ENCODE measurements around the gene CAMTA1. TPM values are rescaled to one million over a fixed set of nuclear protein-coding genes. Genes with fewer than 3 reads are reported as not detected.

CAMTA1 gene
- total and polyA plus RNA-seq, 12 donors, result 123 to 265 (median 142) TPM

- H3K27ac ChIP-seq, result peak overlapping the region in 8 of 10 donors; percentile 34 to 81 (median 71)
- intact Hi-C loops (cut with DNase I), result loop anchor here in 4 of 10 donors (5.0 to 10.0 kb wide), 3 partner anchors 75 to 255 kb away; no protein-coding TSS in a partner anchor
- WGBS, 2 donors, result 35 to 56% methylated on average over 8 of the region's 8 CpGs
- H3K4me1 ChIP-seq, result peaks cover 0 to 30% (median 6%) of the 10 kb centered on the region in 9 donors
- no peaks in the 10 kb centered on the region for H3K27me3 ChIP-seq
- ATAC-seq (peak; percentile 41 to 90 (median 79)), DNase-seq (peak; percentile 43 to 67)
- TF ChIP-seq CTCF (IDR thresholded peaks at IDR 0.05), result no peak
- H3K36me3 ChIP-seq, result no peaks in the 10 kb centered on the region
- no peaks in the 10 kb centered on the region for H3K9me3 ChIP-seq
- H3K4me3 ChIP-seq, result no peak overlapping the region
These were observed 584.6 kb downstream of the CAMTA1 start for GRCh38 chr1:7369866-7370265.

- no peak overlapping the region for H3K27ac ChIP-seq
- no peak for ATAC-seq
- no peaks in the 10 kb centered on the region for H3K9me3 ChIP-seq
- no peak for DNase-seq
- WGBS, 2 donors, result 84 to 87% methylated on average over 6 of the region's 6 CpGs
- no peaks in the 10 kb centered on the region for H3K36me3 ChIP-seq
- TF ChIP-seq CTCF (IDR thresholded peaks at IDR 0.05), result no peak
- H3K27me3 ChIP-seq, result no peaks in the 10 kb centered on the region
- no peak overlapping the region for H3K4me3 ChIP-seq
- intact Hi-C loops (cut with DNase I), result no loop called here
- H3K4me1 ChIP-seq, result peaks cover 0 to 30% (median 7%) of the 10 kb centered on the region in 9 donors
These were observed 586.7 kb downstream of the CAMTA1 start for GRCh38 chr1:7371926-7372325.

GRCh38 chr1:7372477-7373120 lies 587.3 kb downstream of the CAMTA1 start:
- Histone ChIP-seq H3K4me1 (peaks cover 0 to 24% (median 7%) of the 10 kb centered on the region in 9 donors), H3K9me3 (no peaks in the 10 kb centered on the region), H3K27ac (no peak overlapping the region), H3K36me3 (no peaks in the 10 kb centered on the region), H3K4me3 (no peak overlapping the region), H3K27me3 (no peaks in the 10 kb centered on the region)
- ATAC-seq, result no peak
- WGBS, 2 donors, result 96% methylated on average over 19 of the region's 19 CpGs
- no peak for DNase-seq
- no peak for TF ChIP-seq CTCF (IDR thresholded peaks at IDR 0.05)
- intact Hi-C loops (cut with DNase I), result no loop called here

GRCh38 chr1:7373251-7373650 lies 588.0 kb downstream of the CAMTA1 start:
- WGBS, 2 donors, result 86 to 87% methylated on average over 11 of the region's 11 CpGs
- TF ChIP-seq CTCF (IDR thresholded peaks at IDR 0.05), result no peak
- H3K27me3 ChIP-seq, result no peaks in the 10 kb centered on the region
- no peak for DNase-seq
- H3K4me1 ChIP-seq, result peaks cover 0 to 24% (median 7%) of the 10 kb centered on the region in 9 donors
- no peak overlapping the region for H3K27ac ChIP-seq
- intact Hi-C loops (cut with DNase I), result no loop called here
- H3K9me3 ChIP-seq, result no peaks in the 10 kb centered on the region
- no peak overlapping the region for H3K4me3 ChIP-seq
- H3K36me3 ChIP-seq, result no peaks in the 10 kb centered on the region
- no peak for ATAC-seq
